Common myeloid progenitor, CD34-positive (primary cell): Measurements from ENCODE around the gene PRAC2.

Experiments
- CTCF ChIA-PET: fragments of 350-600 bp; sonication (Branson Sonifier 250); formaldehyde crosslinking; loops from one replicate; lab custom pipeline; 2021; ENCODE audit warnings: antibody characterized with exemption; lab: Charles Lee
- POLR2A ChIA-PET: fragments of 350-600 bp; sonication (Branson Sonifier 250); formaldehyde crosslinking; loops from one replicate; lab custom pipeline; 2021; ENCODE audit warnings: antibody characterized with exemption; lab: Charles Lee
- DNase-seq, 3 donors: peaks; one replicate each; pipeline versions ENCODE4 v3.0.0 to v3.0.0-alpha.2; 2013
- H3K27ac ChIP-seq, 2 experiments: 1 replicate in 1 of 2; 2 replicates in 1 of 2; pipeline ENCODE4 v1.7.0; 2013; ENCODE audit warnings: inconsistent platforms in 2 of 2, low read length in 2 of 2, mild to moderate bottlenecking in 2 of 2, low read depth in 1 of 2, moderate library complexity in 1 of 2; ENCODE audit not compliant: severe bottlenecking in 2 of 2, insufficient read depth in 1 of 2, poor library complexity in 1 of 2
- H3K27me3 ChIP-seq, 5 experiments: replicated peaks in 2 of 5; 1 replicate in 3 of 5; 2 replicates in 2 of 5; pipeline versions ENCODE4 v1.6.1 to v1.7.0; 2013; ENCODE audit warnings: low read length in 4 of 5, mild to moderate bottlenecking in 2 of 5, moderate library complexity in 2 of 5, inconsistent platforms in 1 of 5; ENCODE audit not compliant: insufficient read depth in 5 of 5, control insufficient read depth in 4 of 5
- H3K36me3 ChIP-seq, 4 experiments: 1 replicate in 2 of 4; 2 replicates in 2 of 4; pipeline versions ENCODE4 v1.6.1 to v1.7.0; 2013; ENCODE audit warnings: low read length in 3 of 4, control low read depth in 1 of 4, mild to moderate bottlenecking in 1 of 4; ENCODE audit not compliant: control insufficient read depth in 4 of 4, insufficient read depth in 4 of 4
- H3K4me1 ChIP-seq, 4 experiments: 1 replicate in 3 of 4; 2 replicates in 1 of 4; pipeline versions ENCODE4 v1.6.1 to v1.7.1; 2013; ENCODE audit warnings: low read length in 3 of 4, mild to moderate bottlenecking in 3 of 4, control low read depth in 1 of 4, inconsistent platforms in 1 of 4, moderate library complexity in 1 of 4; ENCODE audit not compliant: control insufficient read depth in 4 of 4, insufficient read depth in 4 of 4; ENCODE audit errors: control extremely low read depth in 1 of 4
- H3K4me3 ChIP-seq, 7 experiments: 1 replicate in 4 of 7; 2 replicates in 3 of 7; pipeline versions ENCODE4 v1.5.1 to v1.7.0; 2013; ENCODE audit warnings: mild to moderate bottlenecking in 7 of 7, low read length in 6 of 7, moderate library complexity in 6 of 7, inconsistent platforms in 2 of 7, low read depth in 2 of 7, control low read depth in 1 of 7; ENCODE audit not compliant: insufficient read depth in 4 of 7, control insufficient read depth in 1 of 7; ENCODE audit errors: extremely low read depth in 1 of 7
- H3K9me3 ChIP-seq, 5 experiments: 1 replicate in 4 of 5; 2 replicates in 1 of 5; pipeline versions ENCODE4 v1.6.1 to v1.7.1; 2013; ENCODE audit warnings: low read length in 4 of 5, mild to moderate bottlenecking in 2 of 5, inconsistent platforms in 1 of 5, low read depth in 1 of 5, moderate library complexity in 1 of 5; ENCODE audit not compliant: control insufficient read depth in 4 of 5, insufficient read depth in 2 of 5; ENCODE audit errors: control extremely low read depth in 1 of 5
- WGBS: methylation state at CpG from one replicate; pipeline ENCODE4 v1.1.5; 2013; ENCODE audit not compliant: insufficient coverage; 5-methylcytosine and 5-hydroxymethylcytosine counted together

The PRAC2 gene

GRCh38 chr17:48749621-48750553 is 26.9 kb downstream of the PRAC2 start:
- ChIA-PET CTCF (interaction anchor here (1.0 to 2.3 kb wide), 4 partner anchors 12 to 86 kb away, joined by 3 to 15 read pairs (median 4); partner anchors contain the start of genes PRAC1 and PRAC2), POLR2A (no interaction called here)
- Histone ChIP-seq H3K4me3 (no peak overlapping the region), H3K4me1 (peaks cover 0 to 9% (median 5%) of the 10 kb centered on the region in 4 experiments), H3K9me3 (no peaks in the 10 kb centered on the region), H3K36me3 (no peaks in the 10 kb centered on the region), H3K27ac (no peak overlapping the region), H3K27me3 (peaks cover 62 to 100% (median 77%) of the 10 kb centered on the region in 5 experiments)
- WGBS, result 7% methylated on average over 30 of the region's 32 CpGs
- no peak for DNase-seq

GRCh38 chr17:48751172-48751571 is 28.2 kb downstream of the PRAC2 start:
- POLR2A ChIA-PET, result interaction anchor here (1.1 kb wide), 1 partner anchor 16 kb away, joined by 3 read pairs; no protein-coding TSS in a partner anchor
- no peak for DNase-seq
- Histone ChIP-seq H3K4me1 (peaks cover 0 to 13% (median 10%) of the 10 kb centered on the region in 4 experiments), H3K27ac (no peak overlapping the region), H3K9me3 (no peaks in the 10 kb centered on the region), H3K4me3 (no peak overlapping the region), H3K27me3 (peaks cover 52 to 100% (median 73%) of the 10 kb centered on the region in 5 experiments), H3K36me3 (no peaks in the 10 kb centered on the region)
- WGBS, result 0% methylated on average over 1 of the region's 3 CpGs
- CTCF ChIA-PET, result interaction anchor here (0.8 to 2.3 kb wide), 5 partner anchors 14 to 88 kb away, joined by 3 to 15 read pairs (median 3); partner anchors contain the start of genes PRAC1 and PRAC2

- 10% methylated on average over 13 of the region's 13 CpGs for WGBS
- DNase-seq, result no peak
- H3K27me3 ChIP-seq, result peaks cover 50 to 93% (median 66%) of the 10 kb centered on the region in 5 experiments
- no peaks in the 10 kb centered on the region for H3K36me3 ChIP-seq
- ChIA-PET CTCF (interaction anchor here (0.8 to 2.3 kb wide), 3 partner anchors 13 to 40 kb away, joined by 3 to 15 read pairs (median 3); partner anchors contain the start of genes PRAC1 and PRAC2), POLR2A (interaction anchor here (1.1 kb wide), 1 partner anchor 16 kb away, joined by 3 read pairs; no protein-coding TSS in a partner anchor)
- no peaks in the 10 kb centered on the region for H3K9me3 ChIP-seq
- no peak overlapping the region for H3K27ac ChIP-seq
- peaks cover 0 to 16% (median 14%) of the 10 kb centered on the region in 4 experiments for H3K4me1 ChIP-seq
- no peak overlapping the region for H3K4me3 ChIP-seq
Observed at GRCh38 chr17:48751733-48752398, 28.9 kb downstream of the PRAC2 start.

GRCh38 chr17:48752399-48753288 is 29.7 kb downstream of the PRAC2 start:
- no peak overlapping the region for H3K4me3 ChIP-seq
- H3K36me3 ChIP-seq, result no peaks in the 10 kb centered on the region
- H3K9me3 ChIP-seq, result no peaks in the 10 kb centered on the region
- no peak for DNase-seq
- WGBS, result 12% methylated on average over 28 of the region's 43 CpGs
- peaks cover 50 to 86% (median 61%) of the 10 kb centered on the region in 5 experiments for H3K27me3 ChIP-seq
- CTCF ChIA-PET, result interaction anchor here (1.4 to 2.3 kb wide), 3 partner anchors 9 to 37 kb away, joined by 3 to 15 read pairs (median 6); partner anchors contain the start of genes PRAC1 and PRAC2
- H3K27ac ChIP-seq, result no peak overlapping the region
- peaks cover 4 to 24% (median 22%) of the 10 kb centered on the region in 4 experiments for H3K4me1 ChIP-seq
- POLR2A ChIA-PET, result no interaction called here

GRCh38 chr17:48753794-48754499 is 31.0 kb downstream of the PRAC2 start:
- Histone ChIP-seq H3K4me1 (peaks cover 4 to 24% (median 22%) of the 10 kb centered on the region in 4 experiments), H3K9me3 (no peaks in the 10 kb centered on the region), H3K27me3 (peaks cover 40 to 73% (median 60%) of the 10 kb centered on the region in 5 experiments), H3K27ac (no peak overlapping the region), H3K4me3 (no peak overlapping the region), H3K36me3 (no peaks in the 10 kb centered on the region)
- WGBS, result 14% methylated on average over 19 of the region's 22 CpGs
- POLR2A ChIA-PET, result no interaction called here
- no peak for DNase-seq
- CTCF ChIA-PET, result interaction anchor here (1.4 kb wide), 2 partner anchors 10 to 39 kb away, joined by 3 to 6 read pairs; no protein-coding TSS in a partner anchor
